ENCODE measurements around the gene FOXB1.
A peak's percentile ranks its signal among the peaks of the same experiment; 100 is the strongest.

FOXB1 gene

GRCh38 chr15:59994526-59994887, 9.6 kb upstream of the FOXB1 start:
- no peak for DNase-seq
- ChIA-PET CTCF (interaction anchor here (0.9 to 7.2 kb wide), 11 partner anchors 8 to 332 kb away, joined by 3 to 41 read pairs (median 4); partner anchors contain the start of gene FOXB1), POLR2A (interaction anchor here (0.6 to 1.2 kb wide), 2 partner anchors 132 to 615 kb away, joined by 3 read pairs; no protein-coding TSS in a partner anchor)
- H3K27ac ChIP-seq (ENCODE audit: insufficient read depth in 1 of 2, low read depth in 1 of 2, low read length in 2 of 2, poor library complexity in 1 of 2, severe bottlenecking in 2 of 2), result no peak overlapping the region
- H3K4me3 ChIP-seq (ENCODE audit: control insufficient read depth in 1 of 7, extremely low read depth in 1 of 7, insufficient read depth in 4 of 7, low read depth in 2 of 7, low read length in 6 of 7), result peak overlapping the region in 4 of 7 experiments; percentile 13 to 45 (median 28)
- peaks cover 0 to 3% (median 0%) of the 10 kb centered on the region in 5 experiments for H3K9me3 ChIP-seq (ENCODE audit: control extremely low read depth in 1 of 5, control insufficient read depth in 4 of 5, insufficient read depth in 2 of 5, low read depth in 1 of 5, low read length in 4 of 5)
- peaks cover 2 to 34% (median 26%) of the 10 kb centered on the region in 4 experiments for H3K4me1 ChIP-seq (ENCODE audit: control extremely low read depth in 1 of 4, control insufficient read depth in 4 of 4, insufficient read depth in 4 of 4, low read length in 3 of 4)
- H3K36me3 ChIP-seq (ENCODE audit: control insufficient read depth in 4 of 4, insufficient read depth in 4 of 4, low read length in 3 of 4), result no peaks in the 10 kb centered on the region
- H3K27me3 ChIP-seq (replicated peaks in 2 of 5; ENCODE audit: control insufficient read depth in 4 of 5, insufficient read depth in 5 of 5, low read length in 4 of 5), result peaks cover 20 to 69% (median 48%) of the 10 kb centered on the region in 5 experiments
- WGBS (ENCODE audit: insufficient coverage), result 10% methylated on average over 4 of the region's 8 CpGs

- peak in 1 of 3 donors; percentile 42 for DNase-seq
- Histone ChIP-seq H3K27me3 (replicated peaks in 2 of 5; ENCODE audit: control insufficient read depth in 4 of 5, insufficient read depth in 5 of 5, low read length in 4 of 5) (peaks cover 20 to 74% (median 51%) of the 10 kb centered on the region in 5 experiments), H3K4me1 (ENCODE audit: control extremely low read depth in 1 of 4, control insufficient read depth in 4 of 4, insufficient read depth in 4 of 4, low read length in 3 of 4) (peaks cover 2 to 39% (median 26%) of the 10 kb centered on the region in 4 experiments), H3K9me3 (ENCODE audit: control extremely low read depth in 1 of 5, control insufficient read depth in 4 of 5, insufficient read depth in 2 of 5, low read depth in 1 of 5, low read length in 4 of 5) (peaks cover 0 to 3% (median 0%) of the 10 kb centered on the region in 5 experiments), H3K4me3 (ENCODE audit: control insufficient read depth in 1 of 7, extremely low read depth in 1 of 7, insufficient read depth in 4 of 7, low read depth in 2 of 7, low read length in 6 of 7) (peak overlapping the region in 5 of 7 experiments; percentile 13 to 45 (median 28)), H3K27ac (ENCODE audit: insufficient read depth in 1 of 2, low read depth in 1 of 2, low read length in 2 of 2, poor library complexity in 1 of 2, severe bottlenecking in 2 of 2) (no peak overlapping the region), H3K36me3 (ENCODE audit: control insufficient read depth in 4 of 4, insufficient read depth in 4 of 4, low read length in 3 of 4) (no peaks in the 10 kb centered on the region)
- 3% methylated on average over 38 of the region's 41 CpGs for WGBS (ENCODE audit: insufficient coverage)
- POLR2A ChIA-PET, result interaction anchor here (0.6 to 1.2 kb wide), 2 partner anchors 132 to 616 kb away, joined by 3 read pairs; no protein-coding TSS in a partner anchor
- CTCF ChIA-PET, result interaction anchor here (0.9 to 7.2 kb wide), 9 partner anchors 9 to 332 kb away, joined by 3 to 41 read pairs (median 4); partner anchors contain the start of gene FOXB1
These were observed 9.1 kb upstream of the FOXB1 start for GRCh38 chr15:59994888-59995557.

GRCh38 chr15:59995568-59996297, 8.4 kb upstream of the FOXB1 start:
- H3K27ac ChIP-seq (ENCODE audit: insufficient read depth in 1 of 2, low read depth in 1 of 2, low read length in 2 of 2, poor library complexity in 1 of 2, severe bottlenecking in 2 of 2), result no peak overlapping the region
- H3K4me3 ChIP-seq (ENCODE audit: control insufficient read depth in 1 of 7, extremely low read depth in 1 of 7, insufficient read depth in 4 of 7, low read depth in 2 of 7, low read length in 6 of 7), result no peak overlapping the region
- peaks cover 0 to 3% (median 0%) of the 10 kb centered on the region in 5 experiments for H3K9me3 ChIP-seq (ENCODE audit: control extremely low read depth in 1 of 5, control insufficient read depth in 4 of 5, insufficient read depth in 2 of 5, low read depth in 1 of 5, low read length in 4 of 5)
- H3K4me1 ChIP-seq (ENCODE audit: control extremely low read depth in 1 of 4, control insufficient read depth in 4 of 4, insufficient read depth in 4 of 4, low read length in 3 of 4), result peaks cover 2 to 42% (median 27%) of the 10 kb centered on the region in 4 experiments
- DNase-seq, result peak in 1 of 3 donors; percentile 40
- ChIA-PET CTCF (interaction anchor here (1.4 to 7.2 kb wide), 5 partner anchors 9 to 131 kb away, joined by 3 to 41 read pairs (median 5); no protein-coding TSS in a partner anchor), POLR2A (no interaction called here)
- peaks cover 20 to 81% (median 58%) of the 10 kb centered on the region in 5 experiments for H3K27me3 ChIP-seq (replicated peaks in 2 of 5; ENCODE audit: control insufficient read depth in 4 of 5, insufficient read depth in 5 of 5, low read length in 4 of 5)
- no peaks in the 10 kb centered on the region for H3K36me3 ChIP-seq (ENCODE audit: control insufficient read depth in 4 of 4, insufficient read depth in 4 of 4, low read length in 3 of 4)
- 6% methylated on average over 11 of the region's 24 CpGs for WGBS (ENCODE audit: insufficient coverage)

- 13% methylated on average over 22 of the region's 27 CpGs for WGBS (ENCODE audit: insufficient coverage)
- Histone ChIP-seq H3K36me3 (ENCODE audit: control insufficient read depth in 4 of 4, insufficient read depth in 4 of 4, low read length in 3 of 4) (no peaks in the 10 kb centered on the region), H3K27ac (ENCODE audit: insufficient read depth in 1 of 2, low read depth in 1 of 2, low read length in 2 of 2, poor library complexity in 1 of 2, severe bottlenecking in 2 of 2) (no peak overlapping the region), H3K27me3 (replicated peaks in 2 of 5; ENCODE audit: control insufficient read depth in 4 of 5, insufficient read depth in 5 of 5, low read length in 4 of 5) (peaks cover 20 to 89% (median 65%) of the 10 kb centered on the region in 5 experiments), H3K4me1 (ENCODE audit: control extremely low read depth in 1 of 4, control insufficient read depth in 4 of 4, insufficient read depth in 4 of 4, low read length in 3 of 4) (peaks cover 2 to 42% (median 27%) of the 10 kb centered on the region in 4 experiments), H3K9me3 (ENCODE audit: control extremely low read depth in 1 of 5, control insufficient read depth in 4 of 5, insufficient read depth in 2 of 5, low read depth in 1 of 5, low read length in 4 of 5) (peaks cover 0 to 3% (median 0%) of the 10 kb centered on the region in 5 experiments), H3K4me3 (ENCODE audit: control insufficient read depth in 1 of 7, extremely low read depth in 1 of 7, insufficient read depth in 4 of 7, low read depth in 2 of 7, low read length in 6 of 7) (peak overlapping the region in 2 of 7 experiments; percentile 17 to 51)
- DNase-seq, result peak in 1 of 3 donors; percentile 36
- POLR2A ChIA-PET, result no interaction called here
- CTCF ChIA-PET, result interaction anchor here (1.3 to 7.2 kb wide), 5 partner anchors 10 to 131 kb away, joined by 3 to 41 read pairs (median 5); no protein-coding TSS in a partner anchor
These were observed 7.6 kb upstream of the FOXB1 start for GRCh38 chr15:59996298-59997041.

- peak in 1 of 3 donors; percentile 54 for DNase-seq
- Histone ChIP-seq H3K4me3 (ENCODE audit: control insufficient read depth in 1 of 7, extremely low read depth in 1 of 7, insufficient read depth in 4 of 7, low read depth in 2 of 7, low read length in 6 of 7) (peak overlapping the region in 3 of 7 experiments; percentile 11 to 51 (median 17)), H3K9me3 (ENCODE audit: control extremely low read depth in 1 of 5, control insufficient read depth in 4 of 5, insufficient read depth in 2 of 5, low read depth in 1 of 5, low read length in 4 of 5) (peaks cover 0 to 3% (median 0%) of the 10 kb centered on the region in 5 experiments), H3K4me1 (ENCODE audit: control extremely low read depth in 1 of 4, control insufficient read depth in 4 of 4, insufficient read depth in 4 of 4, low read length in 3 of 4) (peaks cover 2 to 42% (median 27%) of the 10 kb centered on the region in 4 experiments), H3K27me3 (replicated peaks in 2 of 5; ENCODE audit: control insufficient read depth in 4 of 5, insufficient read depth in 5 of 5, low read length in 4 of 5) (peaks cover 22 to 96% (median 72%) of the 10 kb centered on the region in 5 experiments), H3K36me3 (ENCODE audit: control insufficient read depth in 4 of 4, insufficient read depth in 4 of 4, low read length in 3 of 4) (no peaks in the 10 kb centered on the region), H3K27ac (ENCODE audit: insufficient read depth in 1 of 2, low read depth in 1 of 2, low read length in 2 of 2, poor library complexity in 1 of 2, severe bottlenecking in 2 of 2) (no peak overlapping the region)
- ChIA-PET CTCF (interaction anchor here (0.7 to 7.2 kb wide), 6 partner anchors 70 to 183 kb away, joined by 3 to 41 read pairs (median 4); no protein-coding TSS in a partner anchor), POLR2A (interaction anchor here (1.1 kb wide), 1 partner anchor 15 kb away, joined by 3 read pairs; no protein-coding TSS in a partner anchor)
- WGBS (ENCODE audit: insufficient coverage), result 2% methylated on average over 12 of the region's 36 CpGs
These were observed 6.9 kb upstream of the FOXB1 start for GRCh38 chr15:59997070-59997701.

Measured in common myeloid progenitor, CD34-positive (primary cell).